Measurements from ENCODE around the gene PRSS12. TPM values are rescaled to one million over a fixed set of nuclear protein-coding genes. Genes with fewer than 3 reads are reported as not detected.

PRSS12 gene
- total RNA-seq, 1 donor from 2014 or later = 8.5 TPM

DNA sequence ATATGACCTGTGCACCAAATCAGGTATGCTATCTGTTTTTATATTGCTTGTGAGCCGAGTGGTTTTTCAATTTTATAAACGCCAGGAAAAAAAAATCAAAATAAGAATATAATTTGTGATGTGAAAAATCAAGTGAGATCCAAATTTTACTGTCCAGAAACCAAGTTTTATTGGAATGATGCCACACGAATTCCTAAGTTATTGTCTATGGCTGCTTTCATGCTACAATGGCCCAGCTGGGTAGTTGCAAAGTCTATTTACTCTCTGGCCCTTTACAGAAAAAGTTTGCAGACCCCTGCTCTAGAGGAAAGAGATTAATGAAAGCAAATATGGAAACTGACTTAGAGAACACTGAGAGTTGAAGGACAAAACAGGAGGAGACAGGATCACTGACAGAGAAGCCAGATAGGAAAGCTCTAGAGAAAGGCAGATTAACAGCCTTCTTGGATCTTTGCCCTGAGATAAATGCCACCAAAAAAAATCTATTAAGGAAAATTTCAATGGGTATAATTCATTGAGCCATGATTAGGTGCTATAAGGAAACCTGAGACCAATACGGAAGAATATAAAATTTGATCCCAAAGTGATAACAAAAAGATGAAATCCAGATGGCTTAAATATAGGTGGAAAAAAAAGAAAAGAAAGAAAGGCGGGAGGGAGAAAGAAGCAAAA is 29.8 kb downstream of the PRSS12 start:
- DNase-seq = no peak

GRCh38 chr4:118318931-118319330 is 33.9 kb downstream of the PRSS12 start:
- no peaks in the 10 kb centered on the region for H3K4me1 ChIP-seq
- intact Hi-C loops (cut with DNase I) = no loop called here
- H3K9me3 ChIP-seq = no peaks in the 10 kb centered on the region
- no peak for TF ChIP-seq CTCF (IDR thresholded peaks at IDR 0.05)
- DNase-seq (no peak), ATAC-seq (no peak)
- no peaks in the 10 kb centered on the region for H3K36me3 ChIP-seq
- H3K27me3 ChIP-seq (ENCODE audit: low read depth) = no peaks in the 10 kb centered on the region
- no peak overlapping the region for H3K27ac ChIP-seq
- no peak overlapping the region for H3K4me3 ChIP-seq

More for the DNA sequence above, 29.8 kb downstream of the PRSS12 start:
- Histone ChIP-seq H3K4me1 (no peaks in the 10 kb centered on the region), H3K9me3 (no peaks in the 10 kb centered on the region), H3K36me3 (no peaks in the 10 kb centered on the region), H3K27me3 (ENCODE audit: low read depth) (no peaks in the 10 kb centered on the region), H3K27ac (no peak overlapping the region), H3K4me3 (no peak overlapping the region)
- ATAC-seq = no peak
- no peak for TF ChIP-seq CTCF (IDR thresholded peaks at IDR 0.05)
- intact Hi-C loops (cut with DNase I) = no loop called here

DNA sequence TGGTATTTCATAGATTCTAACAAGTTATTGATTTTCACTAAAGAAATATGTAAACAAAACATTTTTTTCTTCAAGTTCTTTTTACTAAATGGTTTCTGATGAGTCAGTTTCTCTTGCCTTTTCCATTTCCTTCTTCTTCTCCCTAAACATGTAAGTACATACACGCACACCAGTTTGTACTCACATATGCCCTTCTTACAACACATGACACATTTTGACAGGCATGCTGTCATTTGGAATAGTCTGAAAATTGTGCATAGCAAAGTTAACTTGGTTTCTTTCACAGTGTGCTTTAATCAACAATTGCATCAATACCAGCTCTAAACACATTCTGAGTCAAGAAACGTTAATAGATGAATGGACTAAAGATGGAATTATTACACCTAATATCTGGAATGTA is 35.1 kb downstream of the PRSS12 start:
- Histone ChIP-seq H3K27me3 (ENCODE audit: low read depth) (no peaks in the 10 kb centered on the region), H3K4me3 (no peak overlapping the region), H3K36me3 (no peaks in the 10 kb centered on the region), H3K27ac (no peak overlapping the region), H3K9me3 (no peaks in the 10 kb centered on the region), H3K4me1 (no peaks in the 10 kb centered on the region)
- ATAC-seq (no peak), DNase-seq (no peak)
- no peak for TF ChIP-seq CTCF (IDR thresholded peaks at IDR 0.05)
- intact Hi-C loops (cut with DNase I) = no loop called here

DNA sequence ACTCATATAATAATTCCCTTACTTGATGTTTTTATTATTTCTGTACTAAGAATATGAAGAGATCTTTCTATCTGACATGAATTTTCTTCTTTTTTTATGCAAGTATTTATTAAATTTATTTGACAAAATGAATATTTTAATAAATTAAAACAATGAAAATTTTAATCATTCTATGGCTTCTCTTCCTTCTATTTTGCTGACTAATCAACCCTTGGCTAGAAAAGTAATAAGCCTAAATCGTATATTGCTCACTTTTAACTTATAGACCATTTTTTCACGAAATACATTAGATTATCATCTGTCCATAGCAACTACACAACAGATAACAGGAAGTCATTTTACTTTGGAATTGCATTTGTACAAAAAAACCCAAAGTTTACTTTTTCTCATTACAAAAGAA is 38.6 kb downstream of the PRSS12 start:
- intact Hi-C loops (cut with DNase I) = no loop called here
- DNase-seq (no peak), ATAC-seq (no peak)
- Histone ChIP-seq H3K4me1 (no peaks in the 10 kb centered on the region), H3K36me3 (no peaks in the 10 kb centered on the region), H3K4me3 (no peak overlapping the region), H3K27me3 (ENCODE audit: low read depth) (no peaks in the 10 kb centered on the region), H3K27ac (no peak overlapping the region), H3K9me3 (no peaks in the 10 kb centered on the region)
- no peak for TF ChIP-seq CTCF (IDR thresholded peaks at IDR 0.05)

DNA sequence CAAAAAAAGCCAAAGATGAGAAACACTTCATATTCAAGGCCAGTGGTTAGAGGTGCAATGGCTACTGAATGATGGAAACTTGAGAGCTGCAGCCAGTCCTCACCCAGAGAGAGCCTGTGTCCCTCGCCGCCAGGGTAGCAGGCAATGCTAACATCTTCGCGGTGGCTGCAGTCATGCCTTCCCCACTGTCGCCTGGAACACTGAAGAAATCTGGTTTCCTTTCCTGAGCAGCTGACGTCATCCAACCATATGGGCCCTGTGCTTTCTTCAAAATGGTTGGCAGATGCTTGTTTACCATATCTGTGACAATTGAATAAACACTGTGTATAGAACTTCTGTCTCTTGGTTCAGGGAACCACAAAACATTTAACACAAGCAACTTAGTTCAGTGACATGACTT is 39.7 kb downstream of the PRSS12 start:
- H3K36me3 ChIP-seq = no peaks in the 10 kb centered on the region
- H3K27ac ChIP-seq = no peak overlapping the region
- no peak for TF ChIP-seq CTCF (IDR thresholded peaks at IDR 0.05)
- intact Hi-C loops (cut with DNase I) = no loop called here
- H3K4me3 ChIP-seq = no peak overlapping the region
- no peaks in the 10 kb centered on the region for H3K27me3 ChIP-seq (ENCODE audit: low read depth)
- no peaks in the 10 kb centered on the region for H3K4me1 ChIP-seq
- ATAC-seq (no peak), DNase-seq (no peak)
- H3K9me3 ChIP-seq = no peaks in the 10 kb centered on the region

Measured in lower lobe of right lung (tissue), 2 donors.